ENCODE results near the gene ORM1.
"Not testable (repeated sequence)": the region's sequence is repeated elsewhere in the genome, so short reads cannot be mapped to it uniquely, and the experiment has no call there.

ORM1 gene

GRCh38 chr9:114330636-114331035 lies 7.7 kb downstream of the ORM1 start:
- ChIA-PET POLR2A (ENCODE audit: low non-redundant PET) (no interaction called here), CTCF (no interaction called here)
- H3K27ac ChIP-seq = no peak overlapping the region
- no peak for TF ChIP-seq CTCF (conservative IDR thresholded peaks at IDR 0.05; ENCODE audit: low read depth)
- no peak for DNase-seq (ENCODE audit: low spot score)

GRCh38 chr9:114331229-114332195 lies 8.6 kb downstream of the ORM1 start:
- CTCF ChIA-PET; H3K27ac ChIP-seq; DNase-seq (ENCODE audit: low spot score); POLR2A ChIA-PET (ENCODE audit: low non-redundant PET): not testable (repeated sequence)

DNA sequence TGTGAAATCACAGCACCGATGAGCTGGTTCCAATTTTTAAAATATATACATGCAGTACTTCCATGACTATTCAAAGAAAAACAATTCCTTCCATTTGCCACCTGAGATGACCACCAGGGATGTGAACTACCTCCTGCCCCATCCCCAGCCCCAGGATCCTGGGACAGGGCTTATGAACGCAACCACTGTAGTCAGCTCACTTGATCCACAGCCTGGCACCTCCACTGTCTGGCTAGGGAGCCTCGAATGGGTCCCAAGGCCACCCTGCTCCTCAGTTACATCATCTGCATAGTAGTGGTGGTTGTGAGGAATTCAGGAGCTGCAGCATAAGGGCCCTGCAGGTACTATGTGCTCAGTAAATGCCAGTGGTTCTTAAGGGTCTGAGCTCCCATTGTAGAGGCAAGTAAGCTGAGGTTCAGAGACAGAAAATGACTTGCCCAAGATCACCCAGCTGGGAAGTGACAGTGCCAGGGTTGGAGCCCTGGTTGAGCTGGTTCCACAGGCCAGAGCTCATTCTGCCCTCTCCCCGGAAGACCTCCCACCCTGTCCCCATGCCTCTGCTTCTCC lies 9.7 kb downstream of the ORM1 start:
- POLR2A ChIA-PET (ENCODE audit: low non-redundant PET); H3K27ac ChIP-seq; DNase-seq (ENCODE audit: low spot score); CTCF ChIA-PET: not testable (repeated sequence)

- CTCF ChIA-PET = interaction anchor here (0.6 kb wide), 1 partner anchor 68 kb away, joined by 3 read pairs; no protein-coding TSS in a partner anchor
- DNase-seq (ENCODE audit: low spot score); POLR2A ChIA-PET (ENCODE audit: low non-redundant PET); H3K27ac ChIP-seq: not testable (repeated sequence)
Observed at GRCh38 chr9:114333718-114334117, 10.8 kb downstream of the ORM1 start.

- no peak for DNase-seq (ENCODE audit: low spot score)
- CTCF ChIA-PET = interaction anchor here (0.6 kb wide), 1 partner anchor 67 kb away, joined by 3 read pairs; no protein-coding TSS in a partner anchor
- no peak overlapping the region for H3K27ac ChIP-seq
Observed at GRCh38 chr9:114334490-114334889, 11.6 kb downstream of the ORM1 start.

DNA sequence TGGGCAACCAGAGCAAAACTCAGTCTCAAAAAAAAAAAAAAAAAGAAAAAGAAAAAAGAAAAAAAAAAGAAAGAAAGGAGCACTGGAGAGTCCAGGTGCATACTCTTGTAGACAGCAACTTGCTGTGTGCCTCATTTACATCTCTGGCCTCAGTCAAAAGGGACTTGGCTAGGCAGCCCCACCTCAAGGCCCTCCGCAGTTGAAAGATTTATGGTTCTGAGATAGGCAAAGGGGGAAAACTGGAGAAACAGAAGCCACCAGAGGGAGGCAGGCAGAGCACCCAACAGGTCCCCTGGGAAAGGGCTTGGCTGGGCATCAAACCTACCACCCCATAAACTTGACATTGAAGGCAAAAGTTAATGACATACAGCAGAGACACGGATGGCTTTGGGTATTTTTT lies 12.8 kb downstream of the ORM1 start:
- POLR2A ChIA-PET (ENCODE audit: low non-redundant PET) = no interaction called here
- DNase-seq (ENCODE audit: low spot score) = no peak
- CTCF ChIA-PET = interaction anchor here (0.6 to 1.0 kb wide), 2 partner anchors 45 to 154 kb away, joined by 6 to 8 read pairs; no protein-coding TSS in a partner anchor
- no peak for TF ChIP-seq CTCF (conservative IDR thresholded peaks at IDR 0.05; ENCODE audit: low read depth)
- H3K27ac ChIP-seq = no peak overlapping the region

More at GRCh38 chr9:114334490-114334889, 11.6 kb downstream of the ORM1 start:
- no peak for TF ChIP-seq CTCF (conservative IDR thresholded peaks at IDR 0.05; ENCODE audit: low read depth)
- POLR2A ChIA-PET (ENCODE audit: low non-redundant PET) = no interaction called here

DNA sequence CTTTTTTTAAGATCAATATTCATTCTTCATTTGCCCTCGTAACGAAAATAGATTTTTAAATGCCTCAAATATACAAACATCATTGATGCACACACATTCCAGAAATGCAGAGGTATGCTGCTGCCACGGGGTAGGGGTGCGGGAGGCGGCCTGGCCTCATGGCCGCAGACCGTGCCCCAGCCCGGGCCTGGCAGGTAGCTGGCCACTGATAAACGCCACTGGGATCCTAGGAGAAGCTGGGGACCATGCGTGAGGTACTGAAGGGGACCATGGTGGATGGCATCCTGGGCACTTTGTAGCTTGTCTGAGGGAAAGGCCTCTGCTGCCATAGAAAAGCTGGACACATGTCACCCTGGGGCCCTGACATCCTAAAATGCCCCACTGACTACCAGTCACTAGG lies 13.3 kb downstream of the ORM1 start:
- no peak for DNase-seq (ENCODE audit: low spot score)
- no peak overlapping the region for H3K27ac ChIP-seq
- POLR2A ChIA-PET (ENCODE audit: low non-redundant PET) = no interaction called here
- CTCF ChIA-PET = interaction anchor here (0.6 to 1.0 kb wide), 2 partner anchors 45 to 154 kb away, joined by 6 to 8 read pairs; no protein-coding TSS in a partner anchor
- TF ChIP-seq CTCF (conservative IDR thresholded peaks at IDR 0.05; ENCODE audit: low read depth) = no peak

Measured in RWPE1 (cell line).